ENCODE data around the gene TRIM66.

TRIM66 gene

DNA sequence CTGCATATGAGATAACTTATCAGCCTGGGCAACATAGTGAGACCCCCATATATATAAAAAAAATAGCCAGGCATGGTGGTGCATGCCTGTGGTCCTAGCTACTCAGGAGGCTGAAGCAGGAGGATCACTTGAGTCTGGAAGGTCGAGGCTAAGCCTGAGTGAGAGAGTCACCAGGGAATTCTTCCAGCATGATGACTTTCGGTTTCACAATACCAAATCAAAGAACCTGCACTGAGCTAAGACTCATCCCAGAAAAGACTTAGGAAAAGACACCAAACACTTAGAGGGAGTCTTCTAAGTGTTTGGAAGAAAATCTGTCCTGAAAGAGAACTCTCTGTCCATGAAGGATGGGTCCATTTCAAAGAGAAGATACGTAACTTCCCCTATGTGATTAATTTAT, 101.2 kb downstream of the TRIM66 start:
- peaks cover 10% of the 10 kb centered on the region for H3K9me3 ChIP-seq (ENCODE audit: insufficient read depth, low read length)
- no peaks in the 10 kb centered on the region for H3K27me3 ChIP-seq (ENCODE audit: insufficient read depth, insufficient read length)
- no peak overlapping the region for H3K9ac ChIP-seq (ENCODE audit: insufficient read length, low read depth)
- H3K4me3 ChIP-seq (ENCODE audit: insufficient read length, low read depth) = no peak overlapping the region
- H3K36me3 ChIP-seq (ENCODE audit: insufficient read depth, insufficient read length, low read length) = no peaks in the 10 kb centered on the region
- no peak for DNase-seq (ENCODE audit: low read depth, low spot score)
- TF ChIP-seq YY1 (IDR thresholded peaks at IDR 0.05; ENCODE audit: insufficient read depth, insufficient read length) (no peak), ZNF274 (IDR thresholded peaks at IDR 0.05; ENCODE audit: low read depth, low read length) (no peak), SUZ12 (IDR thresholded peaks at IDR 0.05; ENCODE audit: extremely low read depth, insufficient read depth, insufficient read length) (no peak)
- H3K4me1 ChIP-seq (ENCODE audit: insufficient read depth, insufficient read length) = no peaks in the 10 kb centered on the region

DNA sequence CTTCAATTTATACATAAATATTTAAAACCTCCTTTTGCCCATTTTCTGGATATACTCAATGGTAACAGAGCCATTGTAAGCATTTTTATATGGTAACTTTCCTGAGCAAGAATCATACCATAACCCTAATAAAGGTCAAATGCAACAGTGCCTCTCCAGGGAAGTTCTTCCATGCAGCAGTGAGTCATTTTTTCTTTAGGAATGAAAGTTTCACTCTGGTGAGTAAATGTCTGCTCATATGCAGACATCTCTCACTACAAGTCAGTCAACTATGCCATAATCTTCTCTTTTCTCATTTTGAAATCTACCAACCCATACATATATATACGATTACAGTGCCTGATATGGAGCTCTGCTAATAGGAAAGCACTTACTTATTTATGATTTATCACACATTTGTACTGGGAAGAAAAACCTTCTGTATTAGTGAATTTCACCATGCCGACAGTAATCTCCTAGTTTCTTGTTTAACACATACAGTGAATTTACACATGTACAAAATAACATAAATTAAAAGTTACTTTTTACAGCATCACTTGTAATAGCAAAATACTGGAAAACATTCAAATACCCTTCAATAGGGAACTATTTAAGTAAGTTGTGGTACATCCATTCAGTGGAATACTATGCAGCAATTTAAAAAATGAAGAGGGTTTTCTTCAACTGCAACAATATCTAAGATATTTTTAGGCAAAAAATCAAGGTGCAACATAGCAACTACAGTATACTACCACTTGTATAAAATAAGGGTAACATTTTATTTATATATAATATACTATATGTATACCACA, 104.5 kb downstream of the TRIM66 start:
- no peak overlapping the region for H3K4me3 ChIP-seq (ENCODE audit: insufficient read length, low read depth)
- no peak overlapping the region for H3K9ac ChIP-seq (ENCODE audit: insufficient read length, low read depth)
- no peak for TF ChIP-seq ZNF274 (IDR thresholded peaks at IDR 0.05; ENCODE audit: low read depth, low read length)
- no peaks in the 10 kb centered on the region for H3K36me3 ChIP-seq (ENCODE audit: insufficient read depth, insufficient read length, low read length)
- DNase-seq (ENCODE audit: low read depth, low spot score) = no peak
- no peaks in the 10 kb centered on the region for H3K4me1 ChIP-seq (ENCODE audit: insufficient read depth, insufficient read length)
- H3K9me3 ChIP-seq (ENCODE audit: insufficient read depth, low read length) = peaks cover 10% of the 10 kb centered on the region
- no peaks in the 10 kb centered on the region for H3K27me3 ChIP-seq (ENCODE audit: insufficient read depth, insufficient read length)

- H3K9ac ChIP-seq (ENCODE audit: insufficient read length, low read depth) = no peak overlapping the region
- no peaks in the 10 kb centered on the region for H3K36me3 ChIP-seq (ENCODE audit: insufficient read depth, insufficient read length, low read length)
- H3K4me3 ChIP-seq (ENCODE audit: insufficient read length, low read depth) = no peak overlapping the region
- no peak for TF ChIP-seq YY1 (IDR thresholded peaks at IDR 0.05; ENCODE audit: insufficient read depth, insufficient read length)
- no peak for TF ChIP-seq ZNF274 (IDR thresholded peaks at IDR 0.05; ENCODE audit: low read depth, low read length)
- TF ChIP-seq SUZ12 (IDR thresholded peaks at IDR 0.05; ENCODE audit: extremely low read depth, insufficient read depth, insufficient read length) = no peak
- H3K4me1 ChIP-seq (ENCODE audit: insufficient read depth, insufficient read length) = no peaks in the 10 kb centered on the region
- peaks cover 10% of the 10 kb centered on the region for H3K9me3 ChIP-seq (ENCODE audit: insufficient read depth, low read length)
- DNase-seq (ENCODE audit: low read depth, low spot score) = no peak
- no peaks in the 10 kb centered on the region for H3K27me3 ChIP-seq (ENCODE audit: insufficient read depth, insufficient read length)
Observed at GRCh38 chr11:8574798-8575197, 107.7 kb downstream of the TRIM66 start.

- Histone ChIP-seq H3K4me3 (ENCODE audit: insufficient read length, low read depth) (no peak overlapping the region), H3K36me3 (ENCODE audit: insufficient read depth, insufficient read length, low read length) (no peaks in the 10 kb centered on the region), H3K9ac (ENCODE audit: insufficient read length, low read depth) (no peak overlapping the region), H3K4me1 (ENCODE audit: insufficient read depth, insufficient read length) (no peaks in the 10 kb centered on the region), H3K27me3 (ENCODE audit: insufficient read depth, insufficient read length) (no peaks in the 10 kb centered on the region), H3K9me3 (ENCODE audit: insufficient read depth, low read length) (peaks cover 10% of the 10 kb centered on the region)
- DNase-seq (ENCODE audit: low read depth, low spot score) = no peak
- no peak for TF ChIP-seq SUZ12 (IDR thresholded peaks at IDR 0.05; ENCODE audit: extremely low read depth, insufficient read depth, insufficient read length)
- no peak for TF ChIP-seq YY1 (IDR thresholded peaks at IDR 0.05; ENCODE audit: insufficient read depth, insufficient read length)
- no peak for TF ChIP-seq ZNF274 (IDR thresholded peaks at IDR 0.05; ENCODE audit: low read depth, low read length)
Observed at GRCh38 chr11:8573777-8574176, 108.7 kb downstream of the TRIM66 start.

- no peaks in the 10 kb centered on the region for H3K27me3 ChIP-seq (ENCODE audit: insufficient read depth, insufficient read length)
- no peak for TF ChIP-seq YY1 (IDR thresholded peaks at IDR 0.05; ENCODE audit: insufficient read depth, insufficient read length)
- no peak for TF ChIP-seq ZNF274 (IDR thresholded peaks at IDR 0.05; ENCODE audit: low read depth, low read length)
- TF ChIP-seq SUZ12 (IDR thresholded peaks at IDR 0.05; ENCODE audit: extremely low read depth, insufficient read depth, insufficient read length) = no peak
- no peaks in the 10 kb centered on the region for H3K9me3 ChIP-seq (ENCODE audit: insufficient read depth, low read length)
- H3K4me1 ChIP-seq (ENCODE audit: insufficient read depth, insufficient read length) = no peaks in the 10 kb centered on the region
- DNase-seq (ENCODE audit: low read depth, low spot score) = no peak
- H3K4me3 ChIP-seq (ENCODE audit: insufficient read length, low read depth) = no peak overlapping the region
- no peak overlapping the region for H3K9ac ChIP-seq (ENCODE audit: insufficient read length, low read depth)
- H3K36me3 ChIP-seq (ENCODE audit: insufficient read depth, insufficient read length, low read length) = no peaks in the 10 kb centered on the region
Observed at GRCh38 chr11:8567602-8568198, 114.8 kb downstream of the TRIM66 start.

- Histone ChIP-seq H3K36me3 (ENCODE audit: insufficient read depth, insufficient read length, low read length) (no peaks in the 10 kb centered on the region), H3K9me3 (ENCODE audit: insufficient read depth, low read length) (no peaks in the 10 kb centered on the region), H3K4me3 (ENCODE audit: insufficient read length, low read depth) (no peak overlapping the region), H3K4me1 (ENCODE audit: insufficient read depth, insufficient read length) (no peaks in the 10 kb centered on the region), H3K9ac (ENCODE audit: insufficient read length, low read depth) (no peak overlapping the region), H3K27me3 (ENCODE audit: insufficient read depth, insufficient read length) (no peaks in the 10 kb centered on the region)
- TF ChIP-seq ZNF274 (IDR thresholded peaks at IDR 0.05; ENCODE audit: low read depth, low read length) (no peak), YY1 (IDR thresholded peaks at IDR 0.05; ENCODE audit: insufficient read depth, insufficient read length) (no peak), SUZ12 (IDR thresholded peaks at IDR 0.05; ENCODE audit: extremely low read depth, insufficient read depth, insufficient read length) (no peak)
- DNase-seq (ENCODE audit: low read depth, low spot score) = no peak
Observed at GRCh38 chr11:8566613-8567210, 115.8 kb downstream of the TRIM66 start.

DNA sequence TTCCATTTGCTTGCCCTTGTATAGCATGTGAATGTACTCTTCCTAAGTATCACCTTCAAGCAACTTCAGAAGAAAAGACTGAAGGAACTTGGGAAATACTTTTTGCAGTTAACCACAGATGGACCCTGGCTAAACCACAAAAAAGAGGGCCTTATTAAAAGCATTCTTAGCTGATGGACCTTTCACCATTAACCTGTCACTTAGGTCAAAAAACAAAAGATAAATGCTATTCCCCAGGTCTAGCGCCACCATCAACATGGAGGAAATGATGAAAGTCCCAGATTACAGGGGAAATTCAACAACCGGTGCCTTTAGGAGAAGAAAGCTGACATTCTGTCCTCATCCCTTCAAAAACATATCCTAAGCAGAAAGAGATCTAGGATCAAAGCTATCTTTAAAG, 117.9 kb downstream of the TRIM66 start:
- Histone ChIP-seq H3K4me1 (ENCODE audit: insufficient read depth, insufficient read length) (no peaks in the 10 kb centered on the region), H3K9ac (ENCODE audit: insufficient read length, low read depth) (no peak overlapping the region), H3K9me3 (ENCODE audit: insufficient read depth, low read length) (0 out of 2 replicates have a peak, but pooled peaks cover 7% of the 10 kb centered on the region), H3K27me3 (ENCODE audit: insufficient read depth, insufficient read length) (no peaks in the 10 kb centered on the region), H3K36me3 (ENCODE audit: insufficient read depth, insufficient read length, low read length) (no peaks in the 10 kb centered on the region), H3K4me3 (ENCODE audit: insufficient read length, low read depth) (no peak overlapping the region)
- TF ChIP-seq YY1 (IDR thresholded peaks at IDR 0.05; ENCODE audit: insufficient read depth, insufficient read length) (no peak), SUZ12 (IDR thresholded peaks at IDR 0.05; ENCODE audit: extremely low read depth, insufficient read depth, insufficient read length) (no peak), ZNF274 (IDR thresholded peaks at IDR 0.05; ENCODE audit: low read depth, low read length) (no peak)
- no peak for DNase-seq (ENCODE audit: low read depth, low spot score)
